Activated CD8-positive, alpha-beta memory T cell treated with anti-CD3 and anti-CD28 coated beads, Interleukin-2, amount 50 U/mL, for 48 hours (primary cell): ENCODE data around the gene TEX28.
"Not testable (repeated sequence)": the region's sequence is repeated elsewhere in the genome, so short reads cannot be mapped to it uniquely, and the experiment has no call there.

Source experiments
- DNase-seq: peaks from one replicate; pipeline ENCODE4 v3.0.0-alpha.2; 2020

TEX28 gene

GRCh38 chrX:154309041-154309775, 14.3 kb upstream of the TEX28 start:
- no peak for DNase-seq

- peak; percentile 86 for DNase-seq
These were observed 13.4 kb upstream of the TEX28 start for GRCh38 chrX:154308108-154308946.

- no peak for DNase-seq
These were observed 12.3 kb upstream of the TEX28 start for GRCh38 chrX:154307202-154307601.

- no peak for DNase-seq
These were observed 10.7 kb upstream of the TEX28 start for GRCh38 chrX:154305541-154306205.

- DNase-seq = no peak
These were observed 9.9 kb upstream of the TEX28 start for GRCh38 chrX:154304846-154305245.

- DNase-seq = no peak
These were observed 8.6 kb upstream of the TEX28 start for GRCh38 chrX:154303476-154303875.

GRCh38 chrX:154302998-154303397, 8.1 kb upstream of the TEX28 start:
- DNase-seq = not testable (repeated sequence)

GRCh38 chrX:154300816-154301215, 5.9 kb upstream of the TEX28 start:
- no peak for DNase-seq

GRCh38 chrX:154298312-154298711, 3.4 kb upstream of the TEX28 start:
- DNase-seq = no peak

- no peak for DNase-seq
These were observed 1.8 kb upstream of the TEX28 start for GRCh38 chrX:154296731-154297130.

GRCh38 chrX:154295664-154296310, 863 bp upstream of the TEX28 start, which contains the start of gene TKTL1:
TKTL1 (plus strand) TSS chrX:154295795; CDS start chrX:154295860, 65 bp downstream.
- DNase-seq = no peak

GRCh38 chrX:154286406-154286805, 8.5 kb downstream of the TEX28 start:
- not testable (repeated sequence) for DNase-seq

GRCh38 chrX:154284489-154285338, 10.2 kb downstream of the TEX28 start:
- DNase-seq = not testable (repeated sequence)

- not testable (repeated sequence) for DNase-seq
These were observed 25.7 kb downstream of the TEX28 start for GRCh38 chrX:154269245-154269644.

- not testable (repeated sequence) for DNase-seq
These were observed 31.9 kb downstream of the TEX28 start for GRCh38 chrX:154263072-154263471.

- not testable (repeated sequence) for DNase-seq
These were observed 36.2 kb downstream of the TEX28 start for GRCh38 chrX:154258711-154259110.

GRCh38 chrX:154257282-154257681, 37.6 kb downstream of the TEX28 start, which contains the start of gene OPN1MW3:
OPN1MW3 (plus strand) TSS chrX:154257582; CDS start chrX:154257620, 38 bp downstream.
- not testable (repeated sequence) for DNase-seq

GRCh38 chrX:154248076-154248475, 46.8 kb downstream of the TEX28 start:
- DNase-seq = not testable (repeated sequence)

- not testable (repeated sequence) for DNase-seq
These were observed 47.4 kb downstream of the TEX28 start for GRCh38 chrX:154247377-154248045.

GRCh38 chrX:154239982-154240503, 54.9 kb downstream of the TEX28 start:
- not testable (repeated sequence) for DNase-seq
